Muscle of arm (tissue), 12 donors: ENCODE data around the gene BEAN1. TPM values are rescaled to one million over a fixed set of nuclear protein-coding genes. Genes with fewer than 3 reads are reported as not detected.
"Not testable (repeated sequence)": the region's sequence is repeated elsewhere in the genome, so short reads cannot be mapped to it uniquely, and the experiment has no call there.

Source experiments
- DNase-seq: peaks from one replicate; pipeline ENCODE4 v3.0.0-alpha.2; 2013
- polyA plus RNA-seq, 12 donors: library from polyadenylated mRNA; unstranded; fragments of 120-200 nt; gene quantifications; one replicate each; pipeline ENCODE4 v1.2.1, GENCODE V29; 2013; ENCODE audit not compliant: insufficient read length in 12 of 12

Gene BEAN1
- polyA plus RNA-seq, 12 donors: 0.56 to 3.7 (median 1.1) TPM; not detected in 2

DNA sequence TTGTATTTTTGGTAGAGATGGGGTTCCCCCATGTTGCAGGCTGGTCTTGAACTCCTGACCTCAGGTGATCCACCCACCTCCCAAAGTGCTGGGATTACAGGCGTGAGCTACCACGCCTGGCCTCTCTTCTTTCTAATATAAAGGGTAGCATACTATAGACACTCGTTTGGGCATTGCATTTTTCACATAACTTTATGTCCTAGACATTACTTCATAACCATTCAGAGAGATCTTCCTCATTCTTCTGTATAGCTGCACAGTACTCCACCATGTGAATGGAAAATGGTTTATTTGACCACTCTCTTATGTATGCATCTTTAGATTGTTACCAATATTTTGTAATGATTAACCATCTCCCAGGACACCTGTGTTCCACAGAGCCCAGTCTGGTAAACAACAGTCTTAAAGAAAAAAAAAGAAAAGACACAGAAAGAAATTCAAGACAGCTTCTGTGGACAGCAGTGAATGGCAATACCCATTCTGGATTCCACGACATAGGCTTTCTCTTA, 80.7 kb downstream of the BEAN1 start:
- DNase-seq: no peak

DNA sequence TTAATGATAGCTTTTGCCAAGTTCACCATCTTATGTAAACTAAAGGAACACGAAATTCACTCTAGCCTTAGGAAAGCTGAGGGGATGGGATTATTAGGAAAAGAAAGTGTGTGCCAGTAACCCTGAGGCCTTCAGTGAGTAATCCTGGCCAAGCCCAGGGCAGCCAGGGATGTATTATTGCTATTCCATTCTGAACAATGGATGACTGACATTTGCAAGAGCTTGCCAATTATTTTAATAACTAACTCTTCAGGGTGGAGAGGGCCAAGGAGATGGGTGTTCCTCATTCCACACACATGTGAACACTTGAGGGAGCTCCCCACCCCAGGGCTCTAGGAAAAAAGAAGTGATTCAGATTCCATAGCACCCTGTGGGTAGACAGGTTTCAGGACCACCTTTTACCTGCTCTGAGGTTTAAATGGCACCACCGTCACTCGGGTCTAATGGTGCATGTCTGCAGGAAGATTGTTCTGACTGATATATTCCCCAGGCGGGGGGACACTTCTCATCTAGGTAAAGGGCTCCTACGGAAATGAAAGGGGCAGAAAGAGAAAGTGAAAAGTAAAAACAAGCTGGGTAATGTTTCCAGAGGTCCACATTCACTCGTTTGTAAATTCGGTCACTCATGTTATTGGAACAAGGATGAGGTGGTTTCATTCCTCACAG, 81.3 kb downstream of the BEAN1 start:
- DNase-seq: no peak

DNA sequence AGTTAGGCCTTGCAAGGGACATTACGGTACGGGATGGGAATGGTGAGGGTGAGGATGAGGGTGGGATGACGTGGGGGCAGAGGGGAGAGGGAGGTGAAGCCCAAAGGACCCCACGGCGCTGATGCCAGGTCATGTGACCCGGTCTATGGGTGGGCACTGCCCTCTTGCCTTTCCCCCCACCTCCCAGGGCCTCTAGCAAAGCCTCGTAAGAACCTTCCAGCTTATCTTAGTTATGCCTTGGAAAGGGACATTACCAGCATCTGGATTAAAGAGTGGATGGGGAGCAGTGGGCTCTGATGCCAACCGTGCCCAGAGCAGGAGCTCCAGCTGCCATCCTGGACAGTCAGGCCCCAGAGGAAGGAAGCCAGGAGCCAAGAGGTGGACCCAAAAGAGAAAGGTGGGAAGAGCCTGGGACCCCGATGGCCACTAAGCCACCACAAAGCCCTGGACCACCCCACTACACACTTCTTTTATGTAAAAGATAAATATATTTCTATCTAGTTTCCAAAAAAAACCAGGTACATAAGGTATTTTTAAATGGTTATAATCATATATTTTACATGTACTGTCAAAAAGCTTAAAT, 81.9 kb downstream of the BEAN1 start:
- no peak for DNase-seq

DNA sequence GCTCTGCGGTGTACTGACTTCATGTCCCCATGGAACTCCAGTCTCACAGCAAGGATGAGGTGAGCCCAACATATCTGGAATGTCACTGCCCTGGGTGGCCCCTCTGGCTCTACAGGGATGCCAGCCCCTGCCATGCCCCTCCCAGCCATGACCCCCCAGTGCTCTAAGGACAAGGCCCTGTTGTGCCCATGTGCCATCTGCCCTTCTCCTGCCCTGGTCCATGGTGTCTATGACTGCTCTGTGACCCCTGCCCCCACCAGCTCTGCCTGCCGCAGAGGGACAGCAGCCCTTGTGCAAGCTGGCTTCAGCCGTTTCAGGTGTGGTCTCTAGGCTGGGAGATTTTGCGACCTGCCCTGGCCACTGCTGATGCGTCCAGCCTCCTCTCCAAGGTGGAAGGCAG, 82.5 kb downstream of the BEAN1 start:
- no peak for DNase-seq

DNA sequence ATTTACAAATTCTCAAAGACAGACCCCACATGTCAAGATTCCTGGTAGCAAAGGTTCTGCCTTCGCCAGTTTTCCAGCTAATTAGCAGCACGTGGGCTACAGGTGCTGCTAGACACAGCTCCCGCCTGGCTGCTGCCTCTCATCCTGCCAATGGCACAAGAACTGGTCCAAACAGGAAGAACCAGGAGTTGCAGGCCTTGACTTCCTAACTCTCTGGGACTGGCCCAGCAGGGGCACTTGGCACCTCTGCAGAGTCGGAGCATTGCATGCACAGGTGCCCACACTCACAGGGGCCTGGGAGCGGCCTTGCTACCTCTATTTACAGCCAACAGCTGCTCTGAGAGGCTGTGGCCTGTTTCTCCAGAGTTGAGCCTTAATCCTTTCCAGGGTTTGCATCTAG, 83.2 kb downstream of the BEAN1 start:
- no peak for DNase-seq

DNA sequence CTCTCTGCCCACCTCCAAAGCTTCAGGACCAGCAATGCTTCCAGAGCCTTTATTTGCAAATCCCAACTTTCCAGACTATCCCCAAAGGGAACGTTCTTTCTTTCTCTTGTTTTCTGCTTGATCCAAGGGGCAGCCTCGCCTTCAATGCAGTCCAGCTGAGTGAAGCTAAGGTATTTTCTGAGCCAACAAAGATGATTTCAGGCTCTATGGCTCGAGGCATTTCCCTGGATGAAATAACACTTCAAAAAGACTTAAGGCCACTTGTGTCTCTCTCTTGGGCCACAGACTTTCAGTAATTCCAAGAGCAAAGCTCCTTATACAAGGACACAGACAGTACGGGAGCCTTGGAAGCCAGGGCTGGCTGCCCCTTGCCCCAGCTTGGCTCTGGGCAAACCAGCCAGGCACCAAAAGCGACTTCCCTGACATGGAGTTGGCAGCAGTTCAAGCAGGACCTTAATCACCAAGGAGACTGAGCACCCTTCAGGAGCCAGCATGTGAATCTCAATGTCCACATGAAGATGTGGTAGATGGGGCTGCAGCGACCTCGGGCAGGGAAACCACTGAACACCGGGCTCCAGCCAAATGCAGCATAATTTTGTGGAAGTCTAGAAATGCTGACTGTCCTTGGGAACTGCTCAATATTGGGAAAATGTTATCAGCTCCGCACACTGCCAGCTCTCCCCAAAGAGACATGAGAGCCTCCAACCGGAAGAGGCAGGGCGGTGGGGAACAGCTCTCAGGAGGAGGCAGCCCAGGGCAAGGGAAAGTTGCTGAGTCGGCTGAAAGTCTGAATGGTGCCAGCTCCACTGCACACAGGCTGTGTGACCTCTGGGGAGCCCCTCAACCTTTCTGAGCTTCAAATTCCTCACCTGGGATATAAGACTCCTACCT, 83.9 kb downstream of the BEAN1 start:
- DNase-seq: no peak

DNA sequence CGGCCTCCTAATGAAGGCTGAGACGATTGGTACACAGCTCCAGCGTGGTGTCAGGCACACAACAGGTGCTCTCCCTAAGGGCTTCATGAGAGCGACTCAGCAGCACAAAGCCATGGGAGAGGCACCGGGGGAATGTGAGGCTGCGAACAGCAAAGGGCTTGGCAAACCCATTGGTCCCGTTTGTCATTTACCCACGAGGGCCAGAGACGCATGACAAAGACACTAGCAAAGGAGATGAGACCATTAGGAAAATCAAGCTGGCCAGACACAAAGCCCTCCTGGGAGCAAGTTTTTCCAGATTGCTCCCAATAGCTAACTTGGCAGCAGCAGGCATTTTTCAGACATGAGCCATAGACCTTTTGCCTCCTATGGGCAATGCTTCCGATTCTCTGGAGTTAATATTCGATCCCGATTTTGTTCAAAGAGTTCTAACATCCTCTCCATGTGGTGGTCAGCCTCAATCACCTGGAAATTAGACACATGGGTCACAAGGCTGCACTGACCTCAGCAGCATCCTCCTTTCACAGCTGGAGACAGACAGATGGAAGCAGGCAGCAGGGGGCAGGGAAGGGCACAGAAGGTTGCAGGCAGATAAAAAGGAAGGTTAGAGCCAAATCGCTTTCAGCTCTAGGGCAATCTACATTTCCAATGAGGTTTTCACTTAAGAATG, 84.6 kb downstream of the BEAN1 start:
- DNase-seq: no peak

DNA sequence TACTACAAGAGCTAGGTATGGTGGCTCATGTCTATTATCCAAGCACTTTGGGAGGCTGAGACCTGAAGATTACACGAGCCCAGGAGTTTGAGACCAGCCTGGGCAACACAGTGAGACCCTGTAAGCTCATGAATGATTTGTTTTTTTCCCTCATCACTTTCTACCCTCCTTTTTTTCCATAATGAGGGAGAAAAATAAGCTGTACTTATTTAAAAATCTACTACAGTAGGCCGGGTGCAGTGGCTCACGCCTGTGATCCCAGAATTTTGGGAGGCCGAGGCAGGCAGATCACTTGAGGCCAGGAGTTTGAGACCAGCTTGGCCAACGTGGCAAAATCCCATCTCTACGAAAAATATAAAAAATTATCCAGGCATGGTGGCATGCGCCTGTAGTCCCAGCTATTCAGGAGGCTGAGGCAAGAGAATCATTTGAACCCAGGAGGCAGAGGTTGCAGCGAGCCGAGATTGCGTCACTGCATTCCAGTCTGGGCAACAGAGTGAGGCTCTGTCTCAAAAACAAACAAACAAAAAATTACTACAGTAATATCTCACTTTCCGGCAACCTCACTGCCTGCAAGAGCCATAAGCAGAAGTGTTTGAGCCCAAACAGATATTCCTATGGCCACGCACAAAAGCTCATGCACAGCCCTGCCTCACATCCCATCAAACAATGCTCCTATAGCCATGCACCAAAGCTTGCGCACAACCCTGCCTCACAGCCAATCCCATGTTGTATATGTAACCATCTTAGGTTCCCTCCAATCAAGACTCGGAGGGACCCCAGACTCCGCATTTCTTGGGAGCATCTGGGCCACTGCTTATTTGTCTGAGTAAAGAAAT, 85.4 kb downstream of the BEAN1 start:
- no peak for DNase-seq

DNA sequence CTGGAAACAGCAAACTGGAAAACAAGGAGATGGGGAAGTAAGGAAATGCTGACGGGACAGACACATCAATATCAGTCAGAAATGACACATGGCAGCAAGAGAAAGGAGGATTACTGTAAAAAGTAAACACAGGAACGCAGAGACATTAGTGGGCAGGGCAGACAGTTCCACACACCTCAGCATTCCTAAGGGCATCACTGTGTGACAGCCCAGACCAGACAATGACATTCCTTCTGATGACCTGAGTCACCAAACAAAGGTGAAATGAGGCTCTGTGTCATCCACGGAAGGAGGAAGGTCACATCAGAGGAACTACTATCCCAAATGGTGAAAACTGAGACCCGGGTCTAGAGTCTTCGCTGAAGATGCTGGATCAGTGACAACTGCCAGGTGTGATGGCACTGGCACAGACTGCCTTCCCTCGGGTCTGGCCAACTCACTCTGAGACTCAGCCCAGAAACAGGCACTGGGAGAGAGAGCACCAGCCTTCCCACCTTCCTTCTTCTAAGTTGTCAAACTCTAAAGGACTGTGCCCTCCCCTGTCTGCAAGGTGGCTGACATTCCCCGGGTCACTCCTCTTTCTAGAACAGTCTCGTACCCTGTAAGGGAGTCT, 86.1 kb downstream of the BEAN1 start:
- no peak for DNase-seq

DNA sequence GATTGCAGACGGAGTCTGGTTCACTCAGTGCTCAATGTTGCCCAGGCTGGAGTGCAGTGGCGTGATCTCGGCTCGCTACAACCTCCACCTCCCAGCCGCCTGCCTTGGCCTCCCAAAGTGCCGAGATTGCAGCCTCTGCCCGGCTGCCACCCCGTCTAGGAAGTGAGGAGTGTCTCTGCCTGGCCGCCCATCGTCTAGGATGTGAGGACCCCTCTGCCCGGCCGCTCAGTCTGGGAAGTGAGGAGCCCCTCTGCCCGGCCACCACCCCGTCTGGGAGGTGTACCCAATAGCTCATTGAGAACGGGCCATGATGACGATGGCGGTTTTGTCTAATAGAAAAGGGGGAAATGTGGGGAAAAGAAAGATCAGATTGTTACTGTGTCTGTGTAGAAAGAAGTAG, 87.3 kb downstream of the BEAN1 start:
- DNase-seq: not testable (repeated sequence)

DNA sequence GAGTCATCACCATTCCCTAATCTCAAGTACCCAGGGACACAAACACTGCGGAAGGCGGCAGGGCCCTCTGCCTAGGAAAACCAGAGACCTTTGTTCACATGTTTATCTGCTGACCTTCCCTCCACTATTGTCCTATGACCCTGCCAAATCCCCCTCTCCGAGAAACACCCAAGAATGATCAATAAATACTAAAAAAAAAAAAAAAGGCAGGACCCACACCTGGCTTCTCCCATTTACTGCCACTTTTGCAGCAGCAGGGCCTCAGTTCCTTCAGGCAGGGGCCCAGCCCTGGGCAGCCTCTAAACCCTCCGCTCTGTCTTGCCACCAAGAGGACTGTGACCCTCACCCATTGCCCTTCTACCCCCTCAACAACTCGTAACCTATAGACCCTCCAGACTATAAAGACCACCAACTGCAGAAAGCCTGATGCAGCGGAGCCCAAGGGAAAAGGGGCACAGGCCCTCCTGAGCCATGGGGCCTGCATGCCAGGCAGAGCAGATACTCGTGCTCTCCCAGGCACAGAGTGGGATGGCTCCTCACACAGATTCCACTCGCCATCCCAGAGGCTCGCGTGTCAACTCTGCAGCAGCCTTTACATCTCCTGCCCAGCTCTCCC, 88.0 kb downstream of the BEAN1 start:
- not testable (repeated sequence) for DNase-seq

DNA sequence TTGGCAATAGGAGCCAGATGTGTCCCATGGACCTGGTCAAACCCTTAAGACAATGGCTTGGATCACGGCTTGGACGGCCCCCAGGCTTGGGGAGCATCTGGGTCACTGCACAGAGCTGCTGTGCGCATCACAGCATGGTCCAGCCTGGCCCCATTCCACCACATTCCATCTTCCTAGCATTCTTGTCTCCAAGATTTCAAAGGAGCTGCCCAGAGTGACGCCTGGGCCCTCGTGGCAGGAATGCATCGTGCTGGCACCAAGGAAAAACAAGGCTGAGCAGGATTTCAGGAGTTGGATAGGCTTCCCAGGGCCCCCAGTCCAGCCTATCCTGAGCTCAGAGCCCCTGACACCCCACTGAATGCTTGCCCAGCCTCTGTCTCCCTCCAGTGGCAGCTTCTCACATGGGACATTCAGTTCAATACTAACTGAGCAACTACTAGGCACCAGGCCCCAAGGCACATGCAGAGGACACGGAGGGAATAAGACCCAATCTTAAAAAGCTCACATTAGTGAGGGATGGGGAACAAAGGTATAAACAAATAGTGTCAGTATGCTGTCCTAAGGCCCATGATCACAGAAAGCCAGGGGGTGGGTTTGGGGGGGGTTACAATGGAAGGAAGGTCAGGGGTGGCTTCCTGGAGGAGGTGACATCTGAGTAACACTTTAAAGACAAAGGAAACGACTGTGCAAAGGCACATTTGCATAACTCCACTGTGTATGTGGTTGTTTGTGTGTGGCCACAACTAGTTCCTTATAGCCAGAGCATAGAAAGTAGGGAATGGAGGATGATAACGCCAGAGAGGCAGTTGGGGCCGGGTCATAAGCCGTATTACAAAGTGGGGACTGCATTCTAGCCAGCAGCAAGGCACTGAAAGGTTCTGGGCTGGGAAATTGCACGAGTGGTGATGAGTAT, 88.8 kb downstream of the BEAN1 start:
- no peak for DNase-seq

DNA sequence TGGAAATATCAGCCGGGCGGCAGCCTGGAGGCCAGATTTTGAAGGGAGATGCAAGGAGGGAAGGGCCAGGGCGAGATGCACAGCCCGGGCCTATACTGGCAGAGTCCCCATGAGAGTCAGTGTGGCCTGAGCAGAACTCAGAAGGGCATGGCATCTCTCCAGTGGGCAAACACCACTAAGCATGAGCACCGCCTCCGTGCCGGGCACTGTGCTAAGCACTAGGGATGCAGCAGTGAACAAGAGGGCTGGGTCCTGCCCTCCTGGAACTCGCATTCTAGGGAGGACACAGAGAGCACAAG, 89.4 kb downstream of the BEAN1 start:
- no peak for DNase-seq

DNA sequence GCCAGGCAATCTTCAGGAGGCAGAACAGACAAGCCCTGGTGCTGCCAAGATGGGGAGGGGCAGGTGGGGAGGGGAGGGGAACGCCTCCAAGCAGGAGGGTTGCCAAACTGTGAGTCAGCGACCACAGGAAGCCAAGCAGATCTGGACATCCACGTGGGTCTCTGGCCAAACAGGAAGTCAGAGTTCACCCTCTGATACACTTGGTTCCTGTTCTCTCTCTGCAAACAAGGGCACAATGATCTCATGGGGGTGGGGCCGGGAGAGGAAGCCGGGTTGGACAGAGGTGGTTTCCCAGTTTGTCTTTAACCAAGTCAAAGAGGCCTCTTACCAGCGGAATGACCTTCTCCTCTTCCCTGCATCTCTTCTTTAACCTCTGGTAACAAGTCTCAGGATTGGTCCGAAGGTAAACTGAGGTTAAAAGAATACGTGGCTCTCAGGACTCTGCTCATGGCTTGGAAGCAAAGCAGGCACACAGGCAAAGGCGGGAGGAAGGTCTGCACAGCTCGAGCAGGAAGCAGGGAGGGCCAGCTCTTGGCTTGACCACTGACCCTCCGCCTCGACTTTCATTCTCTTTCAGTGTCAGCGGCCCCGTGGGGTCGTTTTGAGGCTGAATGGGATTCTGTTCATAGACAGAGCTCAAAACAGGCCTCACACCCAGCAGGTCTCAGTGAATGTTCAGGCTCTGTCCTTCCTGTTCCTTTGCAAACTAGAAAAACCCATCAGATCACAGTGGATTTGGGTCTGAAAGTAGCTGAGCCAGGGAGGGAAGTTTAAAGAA, 89.9 kb downstream of the BEAN1 start:
- peak; percentile 94 for DNase-seq

DNA sequence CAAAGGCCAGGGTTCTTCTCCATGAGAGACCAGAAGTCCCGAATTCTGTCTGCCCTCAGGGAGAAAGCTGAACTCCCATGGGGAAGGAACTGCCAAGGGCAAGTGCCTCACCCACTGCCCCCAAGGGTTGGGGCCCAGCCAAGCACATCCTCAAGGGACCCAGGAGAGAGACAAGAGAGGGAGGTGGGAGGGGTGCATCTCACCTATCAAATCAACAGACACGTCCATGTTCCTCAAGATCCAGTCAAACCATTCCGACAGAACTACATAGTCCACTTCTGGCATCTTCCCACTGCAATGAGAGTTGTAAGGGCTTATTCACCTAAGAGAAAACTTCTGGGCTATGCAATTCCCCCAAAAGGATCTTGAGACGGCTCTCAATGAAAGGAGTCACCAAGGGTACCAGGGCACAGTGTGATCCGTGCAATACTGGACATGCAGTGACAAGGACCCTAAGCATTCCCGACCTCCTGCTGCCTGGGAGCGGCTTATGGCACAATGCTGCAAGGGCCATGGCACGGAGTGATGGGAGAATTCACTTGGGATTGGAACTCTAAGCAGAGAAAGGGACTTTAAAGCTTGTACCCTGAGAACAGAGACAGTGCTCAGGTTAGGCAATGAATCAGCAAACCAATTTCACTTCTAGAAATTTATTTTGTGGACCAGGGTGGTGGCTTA, 90.6 kb downstream of the BEAN1 start:
- no peak for DNase-seq

DNA sequence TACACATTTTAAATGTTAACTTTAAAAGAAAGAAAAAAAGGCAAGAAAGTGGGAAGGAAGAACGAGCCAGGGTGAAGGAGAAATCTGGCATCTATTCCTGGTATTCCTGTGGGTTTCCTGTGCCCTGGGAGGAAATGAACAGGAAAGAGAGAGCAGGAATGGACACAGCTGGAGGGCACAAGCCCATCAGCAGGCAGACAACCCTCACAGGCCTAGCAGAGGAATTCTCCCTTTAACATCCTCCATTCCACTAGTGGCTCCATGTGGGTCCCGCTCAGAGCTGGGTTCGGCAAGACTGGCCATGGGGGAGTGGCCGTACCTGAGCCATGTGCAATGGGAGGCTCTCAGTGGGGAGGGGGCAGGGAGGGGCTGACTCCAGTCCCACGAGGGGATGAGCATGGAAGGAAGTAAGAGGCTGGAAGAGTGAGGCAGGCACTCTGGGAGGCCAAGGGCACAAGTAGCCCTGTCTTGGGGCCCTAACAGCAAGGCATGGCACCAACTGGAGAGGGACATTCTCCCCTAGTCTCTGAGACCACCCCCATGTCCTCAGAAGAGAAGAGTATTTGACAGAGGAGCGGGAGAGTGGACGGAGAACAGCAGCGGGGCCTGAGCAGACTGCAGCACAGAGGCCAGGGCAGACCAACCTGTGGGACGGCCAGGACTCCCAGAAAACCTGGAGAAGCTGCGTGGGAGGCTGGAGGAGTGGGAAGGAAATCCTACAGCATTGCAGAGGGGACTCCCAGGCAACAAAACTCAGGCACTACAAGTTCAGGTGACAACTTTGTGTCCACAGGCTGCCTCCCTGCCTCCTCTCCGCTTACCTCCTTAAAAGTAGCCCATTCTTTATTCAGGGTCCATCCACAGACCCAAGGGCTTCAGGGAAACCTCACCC, 92.6 kb downstream of the BEAN1 start:
- no peak for DNase-seq
